Stimulated activated CD8-positive, alpha-beta memory T cell treated with anti-CD3 and anti-CD28 coated beads, Interleukin-15, amount 100 ng/mL, for 1 hour (primary cell): Measurements from ENCODE around the gene SFT2D3.

Experiments
- DNase-seq: peaks from one replicate; pipeline ENCODE4 v3.0.0-alpha.2; 2020; ENCODE audit warnings: low read depth

The SFT2D3 gene

GRCh38 chr2:127681976-127682857, 19.1 kb upstream of the SFT2D3 start:
- DNase-seq, result no peak

GRCh38 chr2:127683056-127683455, 18.2 kb upstream of the SFT2D3 start:
- DNase-seq, result no peak

GRCh38 chr2:127683757-127684156, 17.5 kb upstream of the SFT2D3 start:
- no peak for DNase-seq

- no peak for DNase-seq
Measured at GRCh38 chr2:127685410-127686080, 15.8 kb upstream of the SFT2D3 start.

GRCh38 chr2:127688405-127688804, 12.9 kb upstream of the SFT2D3 start:
- no peak for DNase-seq

- DNase-seq, result no peak
Measured at GRCh38 chr2:127690696-127691095, 10.6 kb upstream of the SFT2D3 start.

GRCh38 chr2:127694986-127695385, 6.3 kb upstream of the SFT2D3 start:
- no peak for DNase-seq

GRCh38 chr2:127695491-127696472, 5.5 kb upstream of the SFT2D3 start:
- peak; percentile 44 for DNase-seq

GRCh38 chr2:127697482-127698180, 3.7 kb upstream of the SFT2D3 start:
- no peak for DNase-seq

GRCh38 chr2:127698553-127699355, 2.5 kb upstream of the SFT2D3 start:
- DNase-seq, result no peak

GRCh38 chr2:127700527-127701192, 637 bp upstream of the SFT2D3 start:
- DNase-seq, result no peak

GRCh38 chr2:127701651-127702394, 526 bp downstream of the SFT2D3 start:
- peak; percentile 47 for DNase-seq

GRCh38 chr2:127702395-127703009, 1.2 kb downstream of the SFT2D3 start:
- no peak for DNase-seq

- DNase-seq, result no peak
Measured at GRCh38 chr2:127703282-127703681, 2.0 kb downstream of the SFT2D3 start.

GRCh38 chr2:127704641-127705390, 3.5 kb downstream of the SFT2D3 start:
- DNase-seq, result no peak

- no peak for DNase-seq
Measured at GRCh38 chr2:127705391-127706065, 4.2 kb downstream of the SFT2D3 start.

GRCh38 chr2:127706215-127706990, 5.1 kb downstream of the SFT2D3 start:
- no peak for DNase-seq
